IMR-90 (cell line): ENCODE results near the gene GAREM2. TPM values are rescaled to one million over a fixed set of nuclear protein-coding genes. Genes with fewer than 3 reads are reported as not detected.

Experiments
- ATAC-seq: fragments of 200-7000 bp; cut with Tn5 transposase; 2 replicates; pipeline ENCODE4 v1.9.1; 2020; ENCODE audit warnings: low read depth, mild to moderate bottlenecking, moderate library complexity
- BruUV-seq: library from RNA; stranded (reverse); fragments of 400-500 nt; replicated peaks from 2 replicates; lab custom pipeline; 2021; lab: Mats Ljungman, UMichigan
- CTCF ChIA-PET: fragments of 300-600 bp; formaldehyde crosslinking; extraction: SDS; loops from one replicate; lab custom pipeline; 2021; ENCODE audit warnings: antibody characterized with exemption; lab: Yijun Ruan, JAX
- POLR2A ChIA-PET: fragments of 300-600 bp; sonication (Branson Sonifier 250); formaldehyde crosslinking; loops from one replicate; lab custom pipeline; 2022; ENCODE audit warnings: antibody characterized with exemption; ENCODE audit not compliant: unreplicated experiment; lab: Charles Lee
- DNase-seq: peaks from one replicate; pipeline ENCODE4 v3.0.0; 2013
- H2AFZ ChIP-seq: replicated peaks from 2 replicates; pipeline ENCODE3; 2013; ENCODE audit warnings: low read length, mild to moderate bottlenecking; ENCODE audit not compliant: poor library complexity
- H2AK5ac ChIP-seq: 2 replicates; pipeline ENCODE4 v1.6.1; 2013; ENCODE audit warnings: low read depth, low read length, inconsistent platforms
- H2AK9ac ChIP-seq: replicated peaks from 2 replicates; pipeline ENCODE3; 2013; ENCODE audit warnings: mild to moderate bottlenecking, low read depth, low read length, moderate library complexity; ENCODE audit not compliant: poor library complexity
- H2BK120ac ChIP-seq: 2 replicates; pipeline ENCODE4 v1.6.1; 2013; ENCODE audit warnings: low read depth, low read length, inconsistent platforms
- H2BK15ac ChIP-seq: 3 replicates; pipeline ENCODE4 v1.6.1; 2013; ENCODE audit warnings: low read depth, low read length, inconsistent platforms
- H2BK20ac ChIP-seq: 2 replicates; pipeline ENCODE4 v1.6.1; 2013; ENCODE audit warnings: low read depth, mild to moderate bottlenecking, inconsistent platforms, low read length, moderate library complexity
- H2BK5ac ChIP-seq: 2 replicates; pipeline ENCODE4 v1.6.1; 2013; ENCODE audit warnings: mild to moderate bottlenecking, low read depth, low read length, inconsistent platforms; ENCODE audit not compliant: poor library complexity, severe bottlenecking
- H3K14ac ChIP-seq: replicated peaks from 2 replicates; pipeline ENCODE4 v1.6.1; 2013; ENCODE audit warnings: low read depth, low read length, inconsistent platforms
- H3K18ac ChIP-seq: 2 replicates; pipeline ENCODE4 v1.6.1; 2013; ENCODE audit warnings: low read depth, low read length, control low read depth
- H3K23ac ChIP-seq: 2 replicates; pipeline ENCODE4 v1.6.1; 2013; ENCODE audit warnings: low read depth, low read length, inconsistent platforms
- H3K27ac ChIP-seq: 2 replicates; pipeline ENCODE4 v1.5.1; 2013; ENCODE audit warnings: mild to moderate bottlenecking, control low read depth, low read length; ENCODE audit not compliant: insufficient read depth
- H3K27me3 ChIP-seq: 2 replicates; pipeline ENCODE4 v1.6.1; 2013; ENCODE audit warnings: low read length; ENCODE audit not compliant: control insufficient read depth, insufficient read depth
- H3K36me3 ChIP-seq: 2 replicates; pipeline ENCODE4 v1.6.1; 2013; ENCODE audit warnings: low read length, mixed read lengths; ENCODE audit not compliant: control insufficient read depth, insufficient read depth
- H3K4ac ChIP-seq: 2 replicates; pipeline ENCODE4 v1.6.1; 2013; ENCODE audit warnings: low read depth, low read length, inconsistent platforms
- H3K4me1 ChIP-seq: 2 replicates; pipeline ENCODE4 v1.6.1; 2013; ENCODE audit warnings: low read length, mixed read lengths; ENCODE audit not compliant: control insufficient read depth, insufficient read depth
- H3K4me2 ChIP-seq: 2 replicates; pipeline ENCODE4 v1.6.1; 2013; ENCODE audit warnings: low read depth, mild to moderate bottlenecking, control low read depth, low read length, moderate library complexity
- H3K4me3 ChIP-seq: 2 replicates; pipeline ENCODE4 v1.5.1; 2013; ENCODE audit warnings: low read depth, mild to moderate bottlenecking, control low read depth, low read length, moderate library complexity; ENCODE audit not compliant: insufficient read depth
- H3K56ac ChIP-seq: 2 replicates; pipeline ENCODE4 v1.6.1; 2013; ENCODE audit warnings: low read length, inconsistent platforms; ENCODE audit not compliant: insufficient read depth; ENCODE audit errors: extremely low read depth
- H3K79me1 ChIP-seq, 2 experiments: 2 replicates each; pipeline ENCODE4 v1.6.1; 2013; ENCODE audit warnings: low read length in 2 of 2, inconsistent platforms in 1 of 2, low read depth in 1 of 2
- H3K9ac ChIP-seq: 2 replicates; pipeline ENCODE4 v1.6.1; 2013; ENCODE audit warnings: low read depth, low read length, control low read depth
- H3K9me1 ChIP-seq: 2 replicates; pipeline ENCODE4 v1.6.1; 2013; ENCODE audit warnings: low read length, inconsistent platforms; ENCODE audit not compliant: insufficient read depth
- H3K9me3 ChIP-seq: 2 replicates; pipeline ENCODE4 v1.6.1; 2013; ENCODE audit warnings: low read length; ENCODE audit not compliant: control insufficient read depth, insufficient read depth
- H4K20me1 ChIP-seq: 2 replicates; pipeline ENCODE4 v1.6.1; 2013; ENCODE audit warnings: low read length, inconsistent platforms; ENCODE audit not compliant: insufficient read depth
- H4K5ac ChIP-seq: 2 replicates; pipeline ENCODE4 v1.6.1; 2013; ENCODE audit warnings: mild to moderate bottlenecking, low read depth, low read length, control low read depth
- H4K8ac ChIP-seq, 2 experiments: 2 replicates each; pipeline ENCODE4 v1.6.1; 2013; ENCODE audit warnings: low read depth in 2 of 2, low read length in 2 of 2, control low read depth in 1 of 2, inconsistent platforms in 1 of 2
- H4K91ac ChIP-seq: 2 replicates; pipeline ENCODE4 v1.6.1; 2013; ENCODE audit warnings: low read depth, low read length, inconsistent platforms; ENCODE audit not compliant: insufficient read depth
- BHLHE40 ChIP-seq: fragments of 150-350 bp; IDR thresholded peaks from 2 replicates; pipeline ENCODE4 v1.6.1; 2016; ENCODE audit warnings: mild to moderate bottlenecking, low read depth, low read length
- CEBPB ChIP-seq: IDR thresholded peaks from 2 replicates; pipeline ENCODE4 v1.6.1; 2012; ENCODE audit warnings: low read depth, low read length, improper control_type of control experiment
- CHD1 ChIP-seq: IDR thresholded peaks from 2 replicates; pipeline ENCODE4 v1.6.1; 2012; ENCODE audit warnings: low read depth, low read length, improper control_type of control experiment
- ELK1 ChIP-seq: fragments of 150-350 bp; IDR thresholded peaks from 2 replicates; pipeline ENCODE4 v1.6.1; 2016; ENCODE audit warnings: low read depth, mild to moderate bottlenecking, low read length, moderate library complexity, borderline replicate concordance
- MAFK ChIP-seq: IDR thresholded peaks from 2 replicates; pipeline ENCODE4 v1.6.1; 2012; ENCODE audit warnings: low read depth, low read length, improper control_type of control experiment
- MAZ ChIP-seq: IDR thresholded peaks from 2 replicates; pipeline ENCODE4 v1.6.1; 2012; ENCODE audit warnings: low read depth, mild to moderate bottlenecking, low read length, improper control_type of control experiment, moderate library complexity, borderline replicate concordance
- MXI1 ChIP-seq: IDR thresholded peaks from 2 replicates; pipeline ENCODE4 v1.6.1; 2012; ENCODE audit warnings: low read depth, mild to moderate bottlenecking, low read length, moderate library complexity, borderline replicate concordance
- NFE2L2 ChIP-seq: fragments of 150-350 bp; IDR thresholded peaks from 2 replicates; pipeline ENCODE4 v1.6.1; 2016; ENCODE audit warnings: low read depth, mild to moderate bottlenecking, low read length
- RAD21 ChIP-seq: IDR thresholded peaks from 2 replicates; pipeline ENCODE4 v1.6.1; 2012; ENCODE audit warnings: low read length, improper control_type of control experiment
- RCOR1 ChIP-seq: IDR thresholded peaks from 2 replicates; pipeline ENCODE4 v1.6.1; 2012; ENCODE audit warnings: mild to moderate bottlenecking, low read length, improper control_type of control experiment; ENCODE audit not compliant: insufficient replicate concordance
- RFX5 ChIP-seq: IDR thresholded peaks from 2 replicates; pipeline ENCODE4 v1.8.0; 2012; ENCODE audit warnings: low read depth, mild to moderate bottlenecking, low read length, moderate library complexity
- SMC3 ChIP-seq: fragments of 150-350 bp; IDR thresholded peaks from 2 replicates; pipeline ENCODE4 v1.6.1; 2016; ENCODE audit warnings: low read depth, mild to moderate bottlenecking, antibody characterized with exemption, low read length, moderate library complexity
- WGBS, 2 experiments: methylation state at CpG; one replicate each; pipeline versions ENCODE4 v1.1.5 to v1.1.7; 2013; ENCODE audit warnings: missing lambda C conversion rate in 2 of 2; ENCODE audit not compliant: insufficient read length in 1 of 2; ENCODE audit errors: extremely low coverage in 2 of 2; 5-methylcytosine and 5-hydroxymethylcytosine counted together
- dilution Hi-C: fragments of 300-500 bp; cut with HindIII; formaldehyde crosslinking; loops from one replicate; pipeline ENCODE4 v1.14.3; 2018; ENCODE audit warnings: low sequenced_read_pairs; ENCODE audit not compliant: unreplicated experiment
- in situ Hi-C: fragments of 300-500 bp; cut with MboI; formaldehyde crosslinking; loops from 3 replicates; pipeline ENCODE4 v1.14.3; 2019; ENCODE audit warnings: low sequenced_read_pairs, inconsistent platforms, mixed read lengths
- intact Hi-C: fragments of 100-400 bp; cut with micrococcal nuclease; formaldehyde crosslinking; loops from 2 replicates; pipeline ENCODE4 v1.10.0; 2022
- polyA plus RNA-seq, 3 experiments: library from polyadenylated mRNA; depleted of rRNA; stranded (reverse); fragments of >200 nt; gene quantifications; 2 replicates each; pipeline ENCODE4 v1.2.3, GENCODE V29; 2012; ENCODE audit warnings: low replicate concordance in 1 of 3
- total RNA-seq: library from RNA; depleted of rRNA; stranded (reverse); fragments of >200 nt; gene quantifications from 2 replicates; pipeline ENCODE4 v1.2.3, GENCODE V29; 2012
- TF ChIP-seq, protein P1 (sequence below): fragments of 150-350 bp; IDR thresholded peaks from 2 replicates; pipeline ENCODE4 v1.6.1; 2017; ENCODE audit warnings: mild to moderate bottlenecking, antibody characterized with exemption, low read length, low read depth

GAREM2 gene
- total and polyA plus RNA-seq, 2 of the 4 experiments (the other 2 are of a cell fraction): 0.36 to 1.8 TPM

DNA sequence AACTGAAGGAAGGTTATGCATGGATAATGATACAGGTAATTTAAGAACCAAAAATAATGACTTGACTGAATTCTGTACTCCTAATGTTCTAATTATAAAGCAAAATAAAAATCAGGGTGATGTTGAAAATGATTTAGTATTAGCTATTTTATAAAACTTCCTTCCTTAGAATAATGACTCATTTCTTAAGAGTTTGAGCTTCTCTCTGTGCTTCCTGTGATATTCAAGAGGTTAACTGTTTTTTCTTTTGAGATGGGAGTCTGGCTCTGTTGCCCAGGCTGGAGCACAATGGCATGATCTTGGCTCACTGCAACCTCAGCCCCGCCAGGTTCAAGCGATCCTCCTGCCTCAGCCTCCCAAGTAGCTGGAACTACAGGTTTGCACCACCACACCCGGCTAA lies 56.7 kb downstream of the GAREM2 start:
- no peak for TF ChIP-seq ELK1
- TF ChIP-seq MXI1: no peak
- TF ChIP-seq CHD1: no peak
- no peak for TF ChIP-seq NFE2L2
- no peak for TF ChIP-seq SMC3
- no peak for TF ChIP-seq RFX5
- no peak for TF ChIP-seq CEBPB
- TF ChIP-seq RAD21: no peak
- no peak for TF ChIP-seq RCOR1
- TF ChIP-seq, protein P1, sequence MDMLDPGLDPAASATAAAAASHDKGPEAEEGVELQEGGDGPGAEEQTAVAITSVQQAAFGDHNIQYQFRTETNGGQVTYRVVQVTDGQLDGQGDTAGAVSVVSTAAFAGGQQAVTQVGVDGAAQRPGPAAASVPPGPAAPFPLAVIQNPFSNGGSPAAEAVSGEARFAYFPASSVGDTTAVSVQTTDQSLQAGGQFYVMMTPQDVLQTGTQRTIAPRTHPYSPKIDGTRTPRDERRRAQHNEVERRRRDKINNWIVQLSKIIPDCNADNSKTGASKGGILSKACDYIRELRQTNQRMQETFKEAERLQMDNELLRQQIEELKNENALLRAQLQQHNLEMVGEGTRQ: no peak
- TF ChIP-seq MAZ: no peak
- no peak for TF ChIP-seq BHLHE40
- TF ChIP-seq MAFK: no peak
- Histone ChIP-seq H3K4me3 (no peak overlapping the region), H3K4me2 (no peak overlapping the region), H3K27me3 (no peaks in the 10 kb centered on the region), H2BK5ac (no peak overlapping the region), H4K5ac (no peak overlapping the region), H3K4me1 (no peaks in the 10 kb centered on the region), H4K20me1 (no peaks in the 10 kb centered on the region), H3K9ac (no peak overlapping the region), H3K27ac (no peak overlapping the region), H2BK20ac (no peak overlapping the region), H3K4ac (no peak overlapping the region), H3K36me3 (peaks cover 38% of the 10 kb centered on the region), H3K18ac (no peak overlapping the region), H3K23ac (no peak overlapping the region), H3K9me1 (no peaks in the 10 kb centered on the region), H3K9me3 (no peaks in the 10 kb centered on the region), H3K79me1 (peaks cover 0 to 3% of the 10 kb centered on the region in 2 experiments; a peak in 2 of 4 replicates), H2BK120ac (no peak overlapping the region), H3K56ac (no peak overlapping the region), H2AFZ (no peak overlapping the region), H3K14ac (no peak overlapping the region), H4K91ac (no peak overlapping the region), H2BK15ac (no peak overlapping the region), H2AK9ac (no peak overlapping the region), H4K8ac (no peak overlapping the region), H2AK5ac (no peak overlapping the region)
- DNase-seq (no peak), ATAC-seq (no peak)
- dilution Hi-C loops (no loop called here), intact Hi-C loops (no loop called here), in situ Hi-C loops (no loop called here)
- BruUV-seq: no TSS peak
- 85% methylated on average over 2 of the region's 3 CpGs; no CpG with 5 or more reads in 1 of the 2 experiments for WGBS, 2 experiments
- POLR2A ChIA-PET: interaction anchor here (0.6 kb wide), 1 partner anchor 471 kb away, joined by 3 read pairs; no protein-coding TSS in a partner anchor
- CTCF ChIA-PET: interaction anchor here (1.3 kb wide), 1 partner anchor 101 kb away, joined by 3 read pairs; no protein-coding TSS in a partner anchor
